Suprapubic skin (tissue), 4 donors: ENCODE results near the gene CCDC85C.

Source experiments
- CTCF ChIP-seq, 2 donors: fragments of 200-600 bp in 1 of 2; fragments of 450-650 bp in 1 of 2; sonication (generic) in 1 of 2; IDR thresholded peaks; one replicate each; pipeline ENCODE4 v1.5.1; 2016 to 2019; ENCODE audit warnings: antibody characterized with exemption in 2 of 2, mild to moderate bottlenecking in 1 of 2, moderate library complexity in 1 of 2
- EP300 ChIP-seq: sonication (generic); formaldehyde crosslinking; IDR thresholded peaks from one replicate; pipeline ENCODE4 v1.6.1; 2017; ENCODE audit warnings: antibody characterized with exemption
- POLR2A ChIP-seq, 2 donors: fragments of 450-650 bp; IDR thresholded peaks; one replicate each; pipeline ENCODE4 v1.6.1; 2017; ENCODE audit warnings: antibody characterized with exemption in 2 of 2, mild to moderate bottlenecking in 2 of 2, moderate library complexity in 2 of 2
- POLR2AphosphoS5 ChIP-seq, 3 donors: sonication (generic); formaldehyde crosslinking; IDR thresholded peaks; one replicate each; pipeline ENCODE4 v1.6.1; 2017; ENCODE audit warnings: antibody characterized with exemption in 3 of 3

GRCh38 chr14:99574099-99574880 is 29.7 kb downstream of the CCDC85C start:
- no peak for TF ChIP-seq CTCF (IDR thresholded peaks at IDR 0.05)
- TF ChIP-seq POLR2A (IDR thresholded peaks at IDR 0.05), result no peak
- no peak for TF ChIP-seq EP300
- TF ChIP-seq POLR2AphosphoS5 (IDR thresholded peaks at IDR 0.05), result no peak
